ENCODE results near the gene KRT72.

DNA sequence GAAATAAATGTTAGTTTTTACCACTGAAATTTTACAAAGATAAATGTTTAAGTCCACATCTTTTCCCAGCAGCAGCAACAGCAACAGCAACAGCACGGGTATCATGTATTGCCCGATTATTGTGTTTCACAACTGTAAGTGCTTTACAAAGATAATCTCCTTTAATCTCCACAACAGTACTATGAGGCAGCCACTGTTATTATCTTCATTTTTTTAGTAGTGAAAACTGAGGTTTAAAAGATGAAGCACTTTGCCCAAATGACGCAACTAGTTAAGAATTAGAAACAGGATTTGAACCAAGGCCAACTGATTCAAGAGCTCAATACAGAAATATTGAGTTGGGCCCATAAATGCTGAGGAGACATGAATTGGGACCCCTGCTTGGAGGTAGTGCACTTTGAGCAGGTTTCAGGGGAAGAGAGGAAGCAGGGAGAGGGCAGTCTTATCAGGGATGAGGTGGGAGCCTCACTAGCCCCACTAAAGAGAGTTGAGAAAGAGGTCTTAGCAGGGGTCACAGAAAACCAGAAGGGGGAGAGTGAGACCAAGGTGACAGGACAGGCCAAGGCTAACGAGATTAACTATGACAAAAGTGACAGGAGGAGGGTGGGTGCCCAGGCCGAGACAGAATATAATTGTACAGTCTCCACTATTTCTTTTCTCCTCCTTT lies 35.5 kb upstream of the KRT72 start:
- TF ChIP-seq, protein P1, sequence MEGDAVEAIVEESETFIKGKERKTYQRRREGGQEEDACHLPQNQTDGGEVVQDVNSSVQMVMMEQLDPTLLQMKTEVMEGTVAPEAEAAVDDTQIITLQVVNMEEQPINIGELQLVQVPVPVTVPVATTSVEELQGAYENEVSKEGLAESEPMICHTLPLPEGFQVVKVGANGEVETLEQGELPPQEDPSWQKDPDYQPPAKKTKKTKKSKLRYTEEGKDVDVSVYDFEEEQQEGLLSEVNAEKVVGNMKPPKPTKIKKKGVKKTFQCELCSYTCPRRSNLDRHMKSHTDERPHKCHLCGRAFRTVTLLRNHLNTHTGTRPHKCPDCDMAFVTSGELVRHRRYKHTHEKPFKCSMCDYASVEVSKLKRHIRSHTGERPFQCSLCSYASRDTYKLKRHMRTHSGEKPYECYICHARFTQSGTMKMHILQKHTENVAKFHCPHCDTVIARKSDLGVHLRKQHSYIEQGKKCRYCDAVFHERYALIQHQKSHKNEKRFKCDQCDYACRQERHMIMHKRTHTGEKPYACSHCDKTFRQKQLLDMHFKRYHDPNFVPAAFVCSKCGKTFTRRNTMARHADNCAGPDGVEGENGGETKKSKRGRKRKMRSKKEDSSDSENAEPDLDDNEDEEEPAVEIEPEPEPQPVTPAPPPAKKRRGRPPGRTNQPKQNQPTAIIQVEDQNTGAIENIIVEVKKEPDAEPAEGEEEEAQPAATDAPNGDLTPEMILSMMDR (conservative IDR thresholded peaks at IDR 0.05), result no peak
- no peak for TF ChIP-seq ZFX (IDR thresholded peaks at IDR 0.05)
